ENCODE data around the gene ZNF503.

DNA sequence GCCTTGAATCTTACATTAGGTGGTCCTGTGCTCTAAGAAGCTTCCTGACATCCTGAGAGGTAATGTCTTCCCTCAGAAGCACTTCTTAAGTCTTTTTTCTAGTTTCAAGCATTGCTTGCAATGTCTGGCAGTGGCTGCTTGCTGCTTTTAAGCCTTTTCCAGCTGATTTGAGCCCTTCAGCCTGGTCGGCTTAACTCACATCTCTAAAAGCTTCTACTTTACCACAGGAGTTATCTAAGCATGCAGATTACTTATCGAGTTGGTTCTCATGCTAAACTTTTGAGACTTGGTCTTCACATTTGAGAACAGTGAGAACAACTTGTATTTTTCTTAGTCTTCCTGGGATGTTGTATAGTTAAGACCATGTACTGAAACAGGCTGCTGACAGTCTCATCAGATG is 33.7 kb upstream of the ZNF503 start:
- TF ChIP-seq, protein P1, sequence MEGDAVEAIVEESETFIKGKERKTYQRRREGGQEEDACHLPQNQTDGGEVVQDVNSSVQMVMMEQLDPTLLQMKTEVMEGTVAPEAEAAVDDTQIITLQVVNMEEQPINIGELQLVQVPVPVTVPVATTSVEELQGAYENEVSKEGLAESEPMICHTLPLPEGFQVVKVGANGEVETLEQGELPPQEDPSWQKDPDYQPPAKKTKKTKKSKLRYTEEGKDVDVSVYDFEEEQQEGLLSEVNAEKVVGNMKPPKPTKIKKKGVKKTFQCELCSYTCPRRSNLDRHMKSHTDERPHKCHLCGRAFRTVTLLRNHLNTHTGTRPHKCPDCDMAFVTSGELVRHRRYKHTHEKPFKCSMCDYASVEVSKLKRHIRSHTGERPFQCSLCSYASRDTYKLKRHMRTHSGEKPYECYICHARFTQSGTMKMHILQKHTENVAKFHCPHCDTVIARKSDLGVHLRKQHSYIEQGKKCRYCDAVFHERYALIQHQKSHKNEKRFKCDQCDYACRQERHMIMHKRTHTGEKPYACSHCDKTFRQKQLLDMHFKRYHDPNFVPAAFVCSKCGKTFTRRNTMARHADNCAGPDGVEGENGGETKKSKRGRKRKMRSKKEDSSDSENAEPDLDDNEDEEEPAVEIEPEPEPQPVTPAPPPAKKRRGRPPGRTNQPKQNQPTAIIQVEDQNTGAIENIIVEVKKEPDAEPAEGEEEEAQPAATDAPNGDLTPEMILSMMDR (IDR thresholded peaks at IDR 0.05; ENCODE audit: low read depth, low read length) = no peak
- TF ChIP-seq EZH2phosphoT487 (IDR thresholded peaks at IDR 0.05; ENCODE audit: low read depth) = no peak

Measured in OCI-LY3 (cell line).